MCF 10A (cell line): ENCODE measurements around the gene CYB5R2. TPM values are rescaled to one million over a fixed set of nuclear protein-coding genes. Genes with fewer than 3 reads are reported as not detected.

Source experiments
- BruUV-seq: library from RNA; stranded (reverse); fragments of 400-500 nt; replicated peaks from 2 replicates; lab custom pipeline; 2021; lab: Mats Ljungman, UMichigan
- CTCF ChIA-PET: fragments of 300-600 bp; sonication (Branson Sonifier 250); formaldehyde crosslinking; extraction: SDS; loops from one replicate; lab custom pipeline; 2021; ENCODE audit warnings: antibody characterized with exemption, inconsistent platforms; lab: Yijun Ruan, JAX
- POLR2A ChIA-PET: fragments of 300-600, 350-650 bp; sonication (Branson Sonifier 250); formaldehyde crosslinking; extraction: SDS; loops from one replicate; lab custom pipeline; 2020; ENCODE audit warnings: antibody characterized with exemption, inconsistent platforms; lab: Yijun Ruan, JAX
- DNase-seq: peaks from one replicate; pipeline ENCODE4 v3.0.0-alpha.2; 2018; ENCODE audit not compliant: unreplicated experiment
- H3K27ac Mint-ChIP-seq: one replicate; pipeline ENCODE4 v1.8.0; 2022; ENCODE audit warnings: mild to moderate bottlenecking, low read depth, mixed read lengths; ENCODE audit not compliant: unreplicated experiment
- H3K27me3 Mint-ChIP-seq: one replicate; pipeline ENCODE4 v1.8.0; 2022; ENCODE audit warnings: mixed read lengths; ENCODE audit not compliant: insufficient read depth, unreplicated experiment
- H3K36me3 Mint-ChIP-seq: one replicate; pipeline ENCODE4 v1.8.0; 2022; ENCODE audit warnings: mild to moderate bottlenecking, moderate library complexity, mixed read lengths; ENCODE audit not compliant: insufficient read depth, unreplicated experiment
- H3K4me1 Mint-ChIP-seq: one replicate; pipeline ENCODE4 v1.8.0; 2022; ENCODE audit warnings: mixed read lengths; ENCODE audit not compliant: insufficient read depth, unreplicated experiment
- H3K4me3 Mint-ChIP-seq: one replicate; pipeline ENCODE4 v1.8.0; 2022; ENCODE audit warnings: mild to moderate bottlenecking, moderate library complexity, mixed read lengths; ENCODE audit not compliant: unreplicated experiment
- H3K9me3 Mint-ChIP-seq: one replicate; pipeline ENCODE4 v1.8.0; 2022; ENCODE audit warnings: mixed read lengths; ENCODE audit not compliant: unreplicated experiment
- intact Hi-C: fragments of 100-400 bp; cut with micrococcal nuclease; formaldehyde crosslinking; loops from 2 replicates; pipeline ENCODE4 v1.14.1; 2022
- total RNA-seq: library from RNA; stranded (reverse); gene quantifications from 2 replicates; pipeline ENCODE4 v1.2.3, GENCODE V29; 2022
- TF ChIP-seq, protein P1 (sequence below): fragments of 200-600 bp; IDR thresholded peaks from one replicate; pipeline ENCODE4 v1.8.0; 2022; ENCODE audit warnings: antibody characterized with exemption, mild to moderate bottlenecking; ENCODE audit not compliant: unreplicated experiment

CYB5R2 gene
- total RNA-seq, 1 experiment from 2014 or later = 1.2 TPM

DNA sequence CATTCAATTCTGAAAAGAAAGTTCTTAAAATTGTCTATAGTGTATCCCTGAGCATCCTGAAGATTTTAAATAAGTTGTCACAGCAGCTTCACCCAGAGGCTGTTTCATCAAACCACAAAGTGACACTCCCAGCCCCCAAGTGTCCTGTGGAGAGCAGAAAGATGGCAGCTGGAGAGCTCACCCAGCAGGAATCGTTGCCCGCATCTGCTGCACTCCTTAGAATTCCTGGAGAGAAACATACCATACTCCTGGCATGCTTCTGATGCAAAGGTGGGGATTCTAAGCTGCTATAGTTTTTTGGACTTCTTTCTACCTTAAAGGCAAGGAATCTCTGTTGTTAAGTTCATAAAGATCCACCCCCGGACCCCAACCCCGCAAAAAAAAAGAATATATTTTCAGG is 13.5 kb upstream of the CYB5R2 start:
- Mint-ChIP-seq H3K27ac (no peak overlapping the region), H3K9me3 (no peaks in the 10 kb centered on the region), H3K36me3 (no peaks in the 10 kb centered on the region), H3K27me3 (no peaks in the 10 kb centered on the region), H3K4me1 (peaks cover 12% of the 10 kb centered on the region), H3K4me3 (no peak overlapping the region)
- ChIA-PET POLR2A (no interaction called here), CTCF (interaction anchor here (0.5 to 4.1 kb wide), 16 partner anchors 9 to 889 kb away, joined by 3 to 26 read pairs (median 4); partner anchors contain the start of gene PPFIBP2)
- TF ChIP-seq, protein P1, sequence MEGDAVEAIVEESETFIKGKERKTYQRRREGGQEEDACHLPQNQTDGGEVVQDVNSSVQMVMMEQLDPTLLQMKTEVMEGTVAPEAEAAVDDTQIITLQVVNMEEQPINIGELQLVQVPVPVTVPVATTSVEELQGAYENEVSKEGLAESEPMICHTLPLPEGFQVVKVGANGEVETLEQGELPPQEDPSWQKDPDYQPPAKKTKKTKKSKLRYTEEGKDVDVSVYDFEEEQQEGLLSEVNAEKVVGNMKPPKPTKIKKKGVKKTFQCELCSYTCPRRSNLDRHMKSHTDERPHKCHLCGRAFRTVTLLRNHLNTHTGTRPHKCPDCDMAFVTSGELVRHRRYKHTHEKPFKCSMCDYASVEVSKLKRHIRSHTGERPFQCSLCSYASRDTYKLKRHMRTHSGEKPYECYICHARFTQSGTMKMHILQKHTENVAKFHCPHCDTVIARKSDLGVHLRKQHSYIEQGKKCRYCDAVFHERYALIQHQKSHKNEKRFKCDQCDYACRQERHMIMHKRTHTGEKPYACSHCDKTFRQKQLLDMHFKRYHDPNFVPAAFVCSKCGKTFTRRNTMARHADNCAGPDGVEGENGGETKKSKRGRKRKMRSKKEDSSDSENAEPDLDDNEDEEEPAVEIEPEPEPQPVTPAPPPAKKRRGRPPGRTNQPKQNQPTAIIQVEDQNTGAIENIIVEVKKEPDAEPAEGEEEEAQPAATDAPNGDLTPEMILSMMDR = no peak
- no peak for DNase-seq
- intact Hi-C loops = no loop called here
- BruUV-seq = no TSS peak

DNA sequence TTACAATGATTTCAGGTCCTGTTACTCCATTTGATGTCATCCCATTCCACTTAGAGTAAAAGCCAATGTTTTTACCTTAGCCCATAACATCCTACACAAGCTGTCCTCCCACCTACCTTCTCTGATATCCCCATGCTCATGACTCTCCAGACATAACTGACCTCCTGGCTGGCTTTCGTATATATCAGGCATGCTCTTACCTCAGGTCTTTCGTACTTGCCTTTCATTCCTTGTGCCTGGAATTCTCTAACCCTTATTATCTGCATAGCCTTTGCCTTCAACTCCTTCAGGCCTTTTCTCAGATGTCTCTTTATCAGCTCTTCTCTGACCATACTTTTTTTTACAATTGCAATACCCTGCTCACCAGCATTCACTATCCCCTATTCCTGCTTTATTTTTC is 10.3 kb upstream of the CYB5R2 start:
- POLR2A ChIA-PET = no interaction called here
- intact Hi-C loops = no loop called here
- no peaks in the 10 kb centered on the region for H3K36me3 Mint-ChIP-seq
- no TSS peak for BruUV-seq
- DNase-seq = no peak
- TF ChIP-seq, protein P1 = no peak
- no peaks in the 10 kb centered on the region for H3K4me1 Mint-ChIP-seq
- H3K27ac Mint-ChIP-seq = no peak overlapping the region
- no peak overlapping the region for H3K4me3 Mint-ChIP-seq
- no peaks in the 10 kb centered on the region for H3K9me3 Mint-ChIP-seq
- CTCF ChIA-PET = interaction anchor here (0.6 to 3.6 kb wide), 2 partner anchors 17 to 26 kb away, joined by 3 to 24 read pairs; no protein-coding TSS in a partner anchor
- H3K27me3 Mint-ChIP-seq = no peaks in the 10 kb centered on the region

- DNase-seq = peak; percentile 23
- no TSS peak for BruUV-seq
- intact Hi-C loops = no loop called here
- Mint-ChIP-seq H3K4me3 (no peak overlapping the region), H3K27me3 (no peaks in the 10 kb centered on the region), H3K27ac (peak overlapping the region; percentile 50), H3K36me3 (no peaks in the 10 kb centered on the region), H3K4me1 (peaks cover 20% of the 10 kb centered on the region), H3K9me3 (no peaks in the 10 kb centered on the region)
- ChIA-PET CTCF (interaction anchor here (0.9 to 4.4 kb wide), 9 partner anchors 9 to 580 kb away, joined by 3 to 35 read pairs (median 6); no protein-coding TSS in a partner anchor), POLR2A (no interaction called here)
- TF ChIP-seq, protein P1 = no peak
These were observed 4.5 kb upstream of the CYB5R2 start for GRCh38 chr11:7677796-7678201.

- peak; percentile 95 for DNase-seq
- H3K27me3 Mint-ChIP-seq = no peaks in the 10 kb centered on the region
- TF ChIP-seq, protein P1 = no peak
- peak overlapping the region; percentile 50 for H3K27ac Mint-ChIP-seq
- H3K9me3 Mint-ChIP-seq = no peaks in the 10 kb centered on the region
- intact Hi-C loops = no loop called here
- no peaks in the 10 kb centered on the region for H3K36me3 Mint-ChIP-seq
- BruUV-seq = no TSS peak
- H3K4me1 Mint-ChIP-seq = peaks cover 20% of the 10 kb centered on the region
- peak overlapping the region; percentile 15 for H3K4me3 Mint-ChIP-seq
- ChIA-PET POLR2A (interaction anchor here (0.7 kb wide), 1 partner anchor 220 kb away, joined by 3 read pairs; no protein-coding TSS in a partner anchor), CTCF (interaction anchor here (0.6 to 4.4 kb wide), 15 partner anchors 10 to 865 kb away, joined by 3 to 35 read pairs (median 5); no protein-coding TSS in a partner anchor)
These were observed 3.8 kb upstream of the CYB5R2 start for GRCh38 chr11:7677071-7677470.
